Measurements from ENCODE around the gene ABCC6.

Gene ABCC6

DNA sequence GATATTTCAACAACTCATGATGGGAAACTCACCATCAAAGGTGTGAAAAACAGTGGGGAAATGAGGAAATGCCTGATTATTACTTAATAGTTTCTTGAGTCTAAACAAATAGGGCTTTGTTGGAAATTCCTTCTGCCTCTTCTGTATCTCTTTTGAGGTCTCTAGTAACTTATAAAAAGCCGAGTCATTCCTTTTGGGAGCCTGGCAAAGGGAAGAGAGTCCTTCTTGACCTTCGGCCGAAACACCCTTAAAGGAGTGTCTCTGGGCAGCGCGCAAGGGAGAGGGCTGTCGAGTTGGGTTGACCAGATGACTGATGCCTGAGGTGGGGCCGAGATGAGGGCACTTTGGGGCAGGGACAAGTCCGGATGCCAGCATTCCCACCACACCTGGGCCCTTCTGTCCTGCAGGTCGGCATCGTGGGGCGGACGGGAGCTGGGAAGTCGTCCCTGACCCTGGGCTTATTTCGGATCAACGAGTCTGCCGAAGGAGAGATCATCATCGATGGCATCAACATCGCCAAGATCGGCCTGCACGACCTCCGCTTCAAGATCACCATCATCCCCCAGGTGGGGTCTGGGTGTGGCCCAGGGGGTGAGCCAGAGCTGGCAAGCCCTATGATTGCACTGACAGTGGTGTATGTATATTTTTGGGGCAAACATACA is 89.2 kb downstream of the ABCC6 start:
- FAIRE-seq (no peak), DNase-seq (ENCODE audit: insufficient read length, low spot score) (no peak)
- no peak for TF ChIP-seq POLR2AphosphoS5 (IDR thresholded peaks at IDR 0.05; ENCODE audit: low read depth, low read length)

DNA sequence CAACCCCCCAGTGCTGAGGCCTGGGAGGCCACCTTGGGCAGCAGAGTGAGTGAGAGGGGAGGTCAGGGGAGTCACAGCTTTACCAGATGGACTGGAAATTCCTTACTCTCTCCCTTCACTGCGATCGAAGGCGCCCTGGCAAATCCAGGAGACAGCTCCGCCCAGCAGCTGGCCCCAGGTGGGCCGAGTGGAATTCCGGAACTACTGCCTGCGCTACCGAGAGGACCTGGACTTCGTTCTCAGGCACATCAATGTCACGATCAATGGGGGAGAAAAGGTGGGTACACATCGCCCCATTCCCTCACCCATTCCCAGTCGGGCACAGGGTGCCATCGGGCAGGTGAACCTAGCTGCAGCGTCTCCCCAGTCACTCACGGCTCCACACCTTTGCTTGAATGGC is 91.6 kb downstream of the ABCC6 start:
- DNase-seq (ENCODE audit: insufficient read length, low spot score) (no peak), FAIRE-seq (no peak)
- TF ChIP-seq POU2F2 (IDR thresholded peaks at IDR 0.05; ENCODE audit: low read depth, low read length) (no peak), POLR2AphosphoS5 (IDR thresholded peaks at IDR 0.05; ENCODE audit: low read depth, low read length) (no peak), TAF1 (IDR thresholded peaks at IDR 0.05; ENCODE audit: low read depth, low read length) (no peak), SPI1 (IDR thresholded peaks at IDR 0.05; ENCODE audit: low read depth, low read length) (no peak), POLR2A (IDR thresholded peaks at IDR 0.05; ENCODE audit: low read depth, low read length) (no peak), PAX5 (IDR thresholded peaks at IDR 0.05; ENCODE audit: insufficient read depth, low read length, severe bottlenecking) (no peak)

DNA sequence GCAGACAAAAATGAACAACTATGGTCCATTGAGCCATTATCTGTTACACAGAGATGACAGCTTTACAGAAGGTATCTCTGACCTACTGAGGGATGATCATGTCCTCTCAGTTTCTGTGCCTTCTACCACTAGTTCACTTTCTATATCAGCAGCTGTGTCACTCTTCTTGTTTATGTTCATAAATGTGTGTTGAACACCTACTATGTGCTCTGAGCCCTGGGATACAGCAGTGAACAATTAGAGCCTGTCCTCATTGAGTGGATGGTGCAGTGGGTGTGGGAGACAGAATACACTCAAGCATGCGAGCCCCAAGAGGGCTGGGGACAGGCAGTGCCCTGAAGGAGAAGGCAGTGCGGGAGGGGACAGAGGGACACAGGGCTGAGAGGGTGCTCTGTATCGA is 92.1 kb downstream of the ABCC6 start:
- FAIRE-seq (no peak), DNase-seq (ENCODE audit: insufficient read length, low spot score) (no peak)
- no peak for TF ChIP-seq POLR2A (IDR thresholded peaks at IDR 0.05; ENCODE audit: low read depth, low read length)
- TF ChIP-seq SPI1 (IDR thresholded peaks at IDR 0.05; ENCODE audit: low read depth, low read length) = no peak
- no peak for TF ChIP-seq POU2F2 (IDR thresholded peaks at IDR 0.05; ENCODE audit: low read depth, low read length)
- TF ChIP-seq PAX5 (IDR thresholded peaks at IDR 0.05; ENCODE audit: insufficient read depth, low read length, severe bottlenecking) = no peak
- TF ChIP-seq POLR2AphosphoS5 (IDR thresholded peaks at IDR 0.05; ENCODE audit: low read depth, low read length) = no peak
- no peak for TF ChIP-seq TAF1 (IDR thresholded peaks at IDR 0.05; ENCODE audit: low read depth, low read length)

DNA sequence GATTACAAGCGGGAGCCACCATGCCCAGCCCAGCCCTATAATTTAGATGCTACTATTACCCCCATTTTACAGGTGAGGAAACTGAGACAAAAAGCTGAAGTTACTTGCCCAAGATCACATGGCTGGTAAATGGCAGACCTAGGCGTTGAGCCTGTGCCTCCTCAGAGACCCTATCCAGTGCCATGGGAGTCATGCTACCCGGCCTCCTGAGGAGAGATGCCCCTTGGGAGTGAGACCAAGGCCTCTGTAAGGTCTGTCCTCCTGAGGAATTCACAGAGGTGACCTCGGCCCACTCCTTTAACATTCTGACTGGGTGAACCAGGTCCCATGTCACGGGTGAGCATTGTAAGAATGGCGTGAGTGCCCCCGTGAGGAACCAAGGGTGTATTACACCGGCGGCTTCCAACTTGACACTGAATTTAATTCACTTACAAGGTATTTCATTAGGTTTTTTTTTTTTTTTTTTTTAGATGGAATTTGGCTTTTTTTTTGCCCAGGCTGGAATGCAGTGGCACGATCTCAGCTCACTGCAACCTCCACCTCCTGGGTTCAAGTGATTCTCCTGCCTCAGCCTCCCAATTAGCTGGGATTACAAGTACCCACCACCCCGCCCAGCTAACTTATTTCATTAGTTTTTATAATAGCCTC is 95.7 kb downstream of the ABCC6 start:
- FAIRE-seq (peak; percentile 68), DNase-seq (ENCODE audit: insufficient read length, low spot score) (peak; percentile 73)
- TF ChIP-seq POLR2AphosphoS5 (IDR thresholded peaks at IDR 0.05; ENCODE audit: low read depth, low read length) = no peak
- no peak for TF ChIP-seq POLR2A (IDR thresholded peaks at IDR 0.05; ENCODE audit: low read depth, low read length)
- TF ChIP-seq POU2F2 (IDR thresholded peaks at IDR 0.05; ENCODE audit: low read depth, low read length) = no peak
- TF ChIP-seq SPI1 (IDR thresholded peaks at IDR 0.05; ENCODE audit: low read depth, low read length) = no peak
- no peak for TF ChIP-seq TAF1 (IDR thresholded peaks at IDR 0.05; ENCODE audit: low read depth, low read length)
- TF ChIP-seq PAX5 (IDR thresholded peaks at IDR 0.05; ENCODE audit: insufficient read depth, low read length, severe bottlenecking) = no peak

DNA sequence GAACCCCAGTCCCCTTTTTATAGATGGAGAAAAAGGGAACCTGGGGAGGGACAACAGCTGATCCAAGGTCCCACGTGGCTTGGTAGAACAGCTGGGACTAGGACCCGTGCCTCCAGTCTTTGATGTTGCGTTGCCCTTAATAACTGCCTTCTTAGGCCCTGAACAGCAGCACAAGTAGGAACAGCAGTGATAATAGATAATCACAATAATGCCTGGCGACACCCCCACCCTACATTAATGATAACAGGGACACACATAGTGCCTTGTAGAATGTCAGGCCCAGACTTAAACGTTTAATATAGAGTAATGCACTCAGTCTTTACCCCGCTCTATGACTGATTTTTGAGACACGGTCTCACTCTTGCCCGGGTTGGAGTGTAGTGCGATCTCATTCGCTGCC is 96.4 kb downstream of the ABCC6 start:
- DNase-seq (ENCODE audit: insufficient read length, low spot score) = no peak
- FAIRE-seq = no peak
- no peak for TF ChIP-seq SPI1 (IDR thresholded peaks at IDR 0.05; ENCODE audit: low read depth, low read length)
- no peak for TF ChIP-seq PAX5 (IDR thresholded peaks at IDR 0.05; ENCODE audit: insufficient read depth, low read length, severe bottlenecking)
- no peak for TF ChIP-seq POLR2AphosphoS5 (IDR thresholded peaks at IDR 0.05; ENCODE audit: low read depth, low read length)
- TF ChIP-seq POU2F2 (IDR thresholded peaks at IDR 0.05; ENCODE audit: low read depth, low read length) = no peak
- TF ChIP-seq POLR2A (IDR thresholded peaks at IDR 0.05; ENCODE audit: low read depth, low read length) = no peak
- no peak for TF ChIP-seq TAF1 (IDR thresholded peaks at IDR 0.05; ENCODE audit: low read depth, low read length)

DNA sequence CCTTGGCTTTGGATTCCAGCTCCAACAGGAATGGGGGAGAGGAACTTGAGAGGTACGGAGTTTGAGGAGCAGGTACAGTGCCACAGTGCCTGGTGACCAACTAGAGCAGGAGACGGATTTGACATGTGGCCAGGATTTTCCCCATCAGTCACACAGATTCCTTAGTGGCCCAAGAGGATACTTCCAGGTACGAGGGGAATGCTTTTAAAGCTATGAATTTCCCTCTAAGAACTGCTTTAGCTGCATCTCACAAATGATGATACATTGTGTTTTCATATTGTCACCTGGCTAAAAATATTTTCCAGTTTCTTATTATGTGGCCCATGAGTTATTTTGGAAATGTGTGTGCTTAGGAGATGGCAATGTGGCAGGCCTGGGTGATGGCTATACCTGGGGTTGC is 98.3 kb downstream of the ABCC6 start:
- TF ChIP-seq TAF1 (IDR thresholded peaks at IDR 0.05; ENCODE audit: low read depth, low read length) (no peak), POLR2AphosphoS5 (IDR thresholded peaks at IDR 0.05; ENCODE audit: low read depth, low read length) (no peak), SPI1 (IDR thresholded peaks at IDR 0.05; ENCODE audit: low read depth, low read length) (no peak), PAX5 (IDR thresholded peaks at IDR 0.05; ENCODE audit: insufficient read depth, low read length, severe bottlenecking) (no peak), POLR2A (IDR thresholded peaks at IDR 0.05; ENCODE audit: low read depth, low read length) (no peak), POU2F2 (IDR thresholded peaks at IDR 0.05; ENCODE audit: low read depth, low read length) (no peak)
- DNase-seq (ENCODE audit: insufficient read length, low spot score) = no peak
- FAIRE-seq = no peak

DNA sequence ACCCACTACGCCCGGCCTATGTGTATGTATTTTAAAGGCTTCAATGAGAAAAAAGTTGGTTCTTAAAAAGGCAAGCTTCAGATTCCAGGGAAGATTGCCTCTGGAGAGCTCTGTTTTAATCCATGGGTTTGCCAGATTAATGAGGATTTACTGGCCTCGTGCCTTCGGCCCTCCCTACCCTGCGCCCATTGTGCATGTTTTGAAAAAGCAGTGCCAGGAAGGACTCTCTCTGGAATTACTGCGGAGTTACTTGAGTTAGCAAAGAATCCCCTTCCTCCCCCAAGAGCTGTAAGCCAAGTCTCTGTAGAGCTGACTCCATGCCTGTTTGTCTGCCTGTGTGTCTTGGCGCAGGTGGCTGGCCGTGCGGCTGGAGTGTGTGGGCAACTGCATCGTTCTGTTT is 98.9 kb downstream of the ABCC6 start:
- no peak for DNase-seq (ENCODE audit: insufficient read length, low spot score)
- FAIRE-seq = no peak
- TF ChIP-seq POLR2AphosphoS5 (IDR thresholded peaks at IDR 0.05; ENCODE audit: low read depth, low read length) (no peak), TAF1 (IDR thresholded peaks at IDR 0.05; ENCODE audit: low read depth, low read length) (no peak), SPI1 (IDR thresholded peaks at IDR 0.05; ENCODE audit: low read depth, low read length) (no peak), POLR2A (IDR thresholded peaks at IDR 0.05; ENCODE audit: low read depth, low read length) (no peak), POU2F2 (IDR thresholded peaks at IDR 0.05; ENCODE audit: low read depth, low read length) (no peak), PAX5 (IDR thresholded peaks at IDR 0.05; ENCODE audit: insufficient read depth, low read length, severe bottlenecking) (no peak)

DNA sequence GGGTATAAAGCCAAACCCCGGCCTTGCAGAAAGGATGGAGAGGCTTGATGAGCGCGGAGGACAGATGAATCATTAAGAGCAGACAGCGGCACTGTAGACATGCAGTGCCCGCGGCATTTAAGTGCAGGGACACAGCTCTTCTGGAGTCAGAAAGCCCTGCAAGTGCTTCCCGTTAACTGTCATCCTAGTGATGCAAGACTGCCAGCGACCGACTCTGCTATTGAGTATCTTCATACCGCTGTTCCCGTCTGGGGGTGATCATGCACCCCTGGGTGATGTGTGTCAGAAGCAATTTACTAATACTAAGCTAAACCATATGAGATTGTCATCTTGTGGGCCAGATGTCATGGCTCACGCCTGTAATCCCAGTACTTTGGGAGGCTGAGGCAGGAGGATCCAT is 101.0 kb downstream of the ABCC6 start:
- no peak for DNase-seq (ENCODE audit: insufficient read length, low spot score)
- no peak for TF ChIP-seq TAF1 (IDR thresholded peaks at IDR 0.05; ENCODE audit: low read depth, low read length)
- no peak for FAIRE-seq

DNA sequence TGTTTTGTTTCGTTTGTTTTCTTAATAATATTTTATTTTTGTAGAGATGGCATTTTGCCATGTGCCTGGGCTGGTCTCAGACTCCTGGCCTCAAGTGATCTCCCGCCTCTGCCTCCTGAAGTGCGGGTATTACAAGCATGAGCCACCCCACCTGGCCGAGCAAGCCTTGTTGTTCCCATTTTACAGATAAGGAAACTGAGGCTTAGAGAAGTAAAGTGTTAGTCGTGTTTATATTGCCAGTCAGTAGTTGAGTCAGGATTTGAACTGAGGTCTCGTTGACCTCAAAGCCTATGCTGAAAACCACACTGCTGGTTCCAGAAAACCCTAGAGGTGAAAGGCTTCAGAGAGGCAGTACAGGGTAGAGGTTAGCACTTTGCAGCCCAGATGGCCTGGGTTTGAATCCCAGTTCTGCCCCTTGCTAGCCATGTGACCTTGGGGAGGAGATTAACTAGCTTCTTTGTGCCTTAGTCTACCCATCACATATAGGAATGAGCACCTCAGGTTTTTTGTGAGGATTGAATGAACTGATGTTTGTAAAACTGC is 102.0 kb downstream of the ABCC6 start:
- TF ChIP-seq SPI1 (IDR thresholded peaks at IDR 0.05; ENCODE audit: low read depth, low read length) (no peak), PAX5 (IDR thresholded peaks at IDR 0.05; ENCODE audit: insufficient read depth, low read length, severe bottlenecking) (no peak), TAF1 (IDR thresholded peaks at IDR 0.05; ENCODE audit: low read depth, low read length) (no peak), POLR2A (IDR thresholded peaks at IDR 0.05; ENCODE audit: low read depth, low read length) (no peak), POU2F2 (IDR thresholded peaks at IDR 0.05; ENCODE audit: low read depth, low read length) (no peak), POLR2AphosphoS5 (IDR thresholded peaks at IDR 0.05; ENCODE audit: low read depth, low read length) (no peak)
- DNase-seq (ENCODE audit: insufficient read length, low spot score) = no peak
- FAIRE-seq = no peak
